OCI-LY7 (cell line): ENCODE measurements around the gene RNF215.
"Not testable (repeated sequence)": the region's sequence is repeated elsewhere in the genome, so short reads cannot be mapped to it uniquely, and the experiment has no call there.

Source experiments
- EZH2phosphoT487 ChIP-seq: fragments of 200-600 bp; sonication (generic); IDR thresholded peaks from 2 replicates; pipeline ENCODE4 v1.6.1; 2018; ENCODE audit warnings: low read depth, borderline replicate concordance, mild to moderate bottlenecking, mixed run types, antibody characterized with exemption, low read length, moderate library complexity, mixed read lengths
- TF ChIP-seq, protein P1 (sequence below): fragments of 200-600 bp; sonication (generic); conservative IDR thresholded peaks from 2 replicates; pipeline ENCODE4 v1.5.1; 2014; ENCODE audit warnings: mild to moderate bottlenecking, antibody characterized with exemption, low read length, moderate library complexity, mixed read lengths

DNA sequence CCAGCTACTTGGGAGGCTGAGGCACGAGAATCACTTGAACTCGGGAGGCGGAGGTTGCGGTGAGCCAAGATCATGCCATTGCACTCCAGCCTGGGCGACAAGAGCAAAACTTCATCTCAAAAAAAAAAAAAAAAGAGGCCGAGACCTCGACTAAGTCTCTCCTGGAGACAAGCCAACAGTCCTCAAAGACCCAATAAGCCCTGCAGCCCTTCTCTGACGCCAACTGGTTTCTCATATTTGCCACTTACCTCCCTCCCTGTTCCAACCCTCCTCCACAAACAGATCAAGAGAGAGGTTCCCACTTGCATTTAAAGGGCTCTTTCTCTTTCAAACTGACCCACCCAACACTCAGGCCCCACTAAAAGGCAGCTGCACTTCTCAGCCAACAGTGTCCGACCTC lies 48.9 kb downstream of the RNF215 start:
- TF ChIP-seq, protein P1, sequence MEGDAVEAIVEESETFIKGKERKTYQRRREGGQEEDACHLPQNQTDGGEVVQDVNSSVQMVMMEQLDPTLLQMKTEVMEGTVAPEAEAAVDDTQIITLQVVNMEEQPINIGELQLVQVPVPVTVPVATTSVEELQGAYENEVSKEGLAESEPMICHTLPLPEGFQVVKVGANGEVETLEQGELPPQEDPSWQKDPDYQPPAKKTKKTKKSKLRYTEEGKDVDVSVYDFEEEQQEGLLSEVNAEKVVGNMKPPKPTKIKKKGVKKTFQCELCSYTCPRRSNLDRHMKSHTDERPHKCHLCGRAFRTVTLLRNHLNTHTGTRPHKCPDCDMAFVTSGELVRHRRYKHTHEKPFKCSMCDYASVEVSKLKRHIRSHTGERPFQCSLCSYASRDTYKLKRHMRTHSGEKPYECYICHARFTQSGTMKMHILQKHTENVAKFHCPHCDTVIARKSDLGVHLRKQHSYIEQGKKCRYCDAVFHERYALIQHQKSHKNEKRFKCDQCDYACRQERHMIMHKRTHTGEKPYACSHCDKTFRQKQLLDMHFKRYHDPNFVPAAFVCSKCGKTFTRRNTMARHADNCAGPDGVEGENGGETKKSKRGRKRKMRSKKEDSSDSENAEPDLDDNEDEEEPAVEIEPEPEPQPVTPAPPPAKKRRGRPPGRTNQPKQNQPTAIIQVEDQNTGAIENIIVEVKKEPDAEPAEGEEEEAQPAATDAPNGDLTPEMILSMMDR: not testable (repeated sequence)
- not testable (repeated sequence) for TF ChIP-seq EZH2phosphoT487
